ENCODE measurements around the gene ST7. TPM values are rescaled to one million over a fixed set of nuclear protein-coding genes. Genes with fewer than 3 reads are reported as not detected.

ST7 gene
- total and polyA plus RNA-seq, 2 experiments from 2014 or later: 31.2 to 38.5 TPM

GRCh38 chr7:117041822-117042221 is 88.5 kb downstream of the ST7 start:
- Histone ChIP-seq H3K4me2 (no peak overlapping the region), H3K79me2 (peaks cover 18% of the 10 kb centered on the region), H3K36me3 (replicated peaks; ENCODE audit: insufficient read depth, low read depth) (no peaks in the 10 kb centered on the region), H2AFZ (no peak overlapping the region), H3K27ac (no peak overlapping the region), H3K9me2 (replicated peaks; ENCODE audit: insufficient read depth) (no peaks in the 10 kb centered on the region), H4K20me1 (ENCODE audit: insufficient read depth, poor library complexity, severe bottlenecking) (peaks cover 3% of the 10 kb centered on the region), H3K4me1 (ENCODE audit: insufficient read depth) (no peaks in the 10 kb centered on the region), H3K9me3 (ENCODE audit: low read depth) (no peaks in the 10 kb centered on the region), H3K27me3 (no peaks in the 10 kb centered on the region), H3K4me3 (no peak overlapping the region)
- 88% methylated on average over 3 of the region's 3 CpGs for WGBS (ENCODE audit: low lambda C conversion rate, missing lambda C conversion rate)
- no peak for DNase-seq (ENCODE audit: low spot score)
- TF ChIP-seq, protein P1, sequence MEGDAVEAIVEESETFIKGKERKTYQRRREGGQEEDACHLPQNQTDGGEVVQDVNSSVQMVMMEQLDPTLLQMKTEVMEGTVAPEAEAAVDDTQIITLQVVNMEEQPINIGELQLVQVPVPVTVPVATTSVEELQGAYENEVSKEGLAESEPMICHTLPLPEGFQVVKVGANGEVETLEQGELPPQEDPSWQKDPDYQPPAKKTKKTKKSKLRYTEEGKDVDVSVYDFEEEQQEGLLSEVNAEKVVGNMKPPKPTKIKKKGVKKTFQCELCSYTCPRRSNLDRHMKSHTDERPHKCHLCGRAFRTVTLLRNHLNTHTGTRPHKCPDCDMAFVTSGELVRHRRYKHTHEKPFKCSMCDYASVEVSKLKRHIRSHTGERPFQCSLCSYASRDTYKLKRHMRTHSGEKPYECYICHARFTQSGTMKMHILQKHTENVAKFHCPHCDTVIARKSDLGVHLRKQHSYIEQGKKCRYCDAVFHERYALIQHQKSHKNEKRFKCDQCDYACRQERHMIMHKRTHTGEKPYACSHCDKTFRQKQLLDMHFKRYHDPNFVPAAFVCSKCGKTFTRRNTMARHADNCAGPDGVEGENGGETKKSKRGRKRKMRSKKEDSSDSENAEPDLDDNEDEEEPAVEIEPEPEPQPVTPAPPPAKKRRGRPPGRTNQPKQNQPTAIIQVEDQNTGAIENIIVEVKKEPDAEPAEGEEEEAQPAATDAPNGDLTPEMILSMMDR (IDR thresholded peaks at IDR 0.05; ENCODE audit: poor library complexity): no peak

DNA sequence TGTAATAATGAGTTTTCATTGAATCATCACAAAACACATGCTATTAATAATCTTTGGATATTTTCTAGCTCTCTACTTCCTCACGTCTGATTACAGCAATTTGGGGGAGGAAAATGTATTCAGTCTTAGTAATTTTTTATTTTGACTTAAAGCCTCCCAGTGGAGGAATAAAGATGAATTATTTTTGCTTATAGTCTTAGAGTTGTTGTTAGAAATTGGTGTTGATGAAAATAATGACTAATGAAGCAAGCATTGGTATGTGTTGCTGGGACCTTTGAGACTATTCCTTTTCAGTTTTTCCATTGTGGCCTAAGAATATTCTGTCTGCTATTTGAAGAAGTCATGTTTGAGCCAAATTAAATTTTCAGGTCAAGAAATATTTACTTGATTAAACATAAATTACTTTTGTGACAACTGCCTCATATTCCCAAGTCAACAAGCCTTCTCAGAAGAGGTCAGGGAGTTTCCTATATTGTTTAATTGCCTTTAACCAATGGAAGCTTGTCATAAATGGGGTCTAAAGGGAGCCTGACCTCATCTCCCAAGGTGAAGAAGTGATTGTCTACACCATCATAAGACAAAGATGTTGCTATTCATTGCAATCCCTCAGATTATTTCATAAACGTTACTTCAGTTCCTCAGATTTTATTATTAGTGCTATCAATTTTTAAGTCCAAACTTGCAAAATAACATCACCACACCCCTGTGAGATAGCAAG is 90.0 kb downstream of the ST7 start:
- H3K27me3 ChIP-seq: no peaks in the 10 kb centered on the region
- WGBS (ENCODE audit: low lambda C conversion rate, missing lambda C conversion rate): 81% methylated on average over 2 of the region's 2 CpGs
- DNase-seq (ENCODE audit: low spot score): no peak
- H3K79me2 ChIP-seq: peaks cover 28% of the 10 kb centered on the region
- no peak overlapping the region for H3K4me3 ChIP-seq
- H3K4me1 ChIP-seq (ENCODE audit: insufficient read depth): no peaks in the 10 kb centered on the region
- no peaks in the 10 kb centered on the region for H3K9me3 ChIP-seq (ENCODE audit: low read depth)
- TF ChIP-seq, protein P1 (IDR thresholded peaks at IDR 0.05; ENCODE audit: poor library complexity): no peak
- TF ChIP-seq EZH2phosphoT487 (IDR thresholded peaks at IDR 0.05; ENCODE audit: low read depth, severe bottlenecking, unreplicated experiment) (no peak), EZH2 (IDR thresholded peaks at IDR 0.05; ENCODE audit: borderline replicate concordance) (no peak)
- H3K9me2 ChIP-seq (replicated peaks; ENCODE audit: insufficient read depth): no peaks in the 10 kb centered on the region
- H2AFZ ChIP-seq: no peak overlapping the region
- H3K4me2 ChIP-seq: no peak overlapping the region
- no peaks in the 10 kb centered on the region for H3K36me3 ChIP-seq (replicated peaks; ENCODE audit: insufficient read depth, low read depth)
- no peak overlapping the region for H3K27ac ChIP-seq
- H4K20me1 ChIP-seq (ENCODE audit: insufficient read depth, poor library complexity, severe bottlenecking): peaks cover 3% of the 10 kb centered on the region

- peaks cover 42% of the 10 kb centered on the region for H3K79me2 ChIP-seq
Measured at GRCh38 chr7:117044664-117045063, 91.4 kb downstream of the ST7 start.

More at GRCh38 chr7:117044664-117045063, 91.4 kb downstream of the ST7 start:
- H3K4me2 ChIP-seq: no peak overlapping the region
- no peak overlapping the region for H3K27ac ChIP-seq
- WGBS (ENCODE audit: low lambda C conversion rate, missing lambda C conversion rate): 63% methylated on average over 2 of the region's 2 CpGs
- peaks cover 3% of the 10 kb centered on the region for H4K20me1 ChIP-seq (ENCODE audit: insufficient read depth, poor library complexity, severe bottlenecking)
- TF ChIP-seq, protein P1 (IDR thresholded peaks at IDR 0.05; ENCODE audit: poor library complexity): no peak
- TF ChIP-seq EZH2phosphoT487 (IDR thresholded peaks at IDR 0.05; ENCODE audit: low read depth, severe bottlenecking, unreplicated experiment): no peak
- TF ChIP-seq EZH2 (IDR thresholded peaks at IDR 0.05; ENCODE audit: borderline replicate concordance): no peak
- no peaks in the 10 kb centered on the region for H3K36me3 ChIP-seq (replicated peaks; ENCODE audit: insufficient read depth, low read depth)
- DNase-seq (ENCODE audit: low spot score): no peak
- H3K27me3 ChIP-seq: no peaks in the 10 kb centered on the region
- H2AFZ ChIP-seq: no peak overlapping the region
- no peaks in the 10 kb centered on the region for H3K9me3 ChIP-seq (ENCODE audit: low read depth)
- H3K4me1 ChIP-seq (ENCODE audit: insufficient read depth): no peaks in the 10 kb centered on the region
- no peak overlapping the region for H3K4me3 ChIP-seq
- H3K9me2 ChIP-seq (replicated peaks; ENCODE audit: insufficient read depth): no peaks in the 10 kb centered on the region

Measured in hepatocyte (in vitro differentiated cells).